B cell (primary cell): ENCODE results near the gene THRB. TPM values are rescaled to one million over a fixed set of nuclear protein-coding genes. Genes with fewer than 3 reads are reported as not detected.

ENCODE experiments used
- ATAC-seq: fragments of 200-7000 bp; cut with Tn5 transposase; one replicate; pipeline ENCODE4 v1.10.0; 2021; ENCODE audit warnings: low read depth, mild to moderate bottlenecking, moderate number of reproducible peaks, moderate library complexity
- CTCF ChIA-PET: fragments of 350-600 bp; sonication (Branson Sonifier 250); formaldehyde crosslinking; loops from one replicate; lab custom pipeline; 2021; ENCODE audit warnings: antibody characterized with exemption, inconsistent platforms; lab: Charles Lee
- POLR2A ChIA-PET: fragments of 350-600 bp; sonication (Branson Sonifier 250); formaldehyde crosslinking; loops from one replicate; lab custom pipeline; 2021; ENCODE audit warnings: antibody characterized with exemption; lab: Charles Lee
- DNase-seq: peaks from one replicate; pipeline ENCODE4 v3.0.0; 2013
- H2AFZ ChIP-seq: 2 replicates; pipeline ENCODE4 v1.6.1; 2012; ENCODE audit warnings: mild to moderate bottlenecking, low read depth, low read length; ENCODE audit not compliant: insufficient read depth, poor library complexity, severe bottlenecking
- H3K27ac ChIP-seq, 2 donors: 1 replicate in 1 of 2; 2 replicates in 1 of 2; pipeline ENCODE4 v1.5.1; 2012 to 2013; ENCODE audit warnings: low read length in 2 of 2, mild to moderate bottlenecking in 2 of 2, moderate library complexity in 1 of 2
- H3K27me3 ChIP-seq, 4 experiments: fragments of 200-600 bp in 1 of 4; sonication (generic) in 1 of 4; replicated peaks in 1 of 4; 1 replicate in 2 of 4; 2 replicates in 2 of 4; pipeline versions ENCODE4 v1.6.1 to v1.7.0; 2013 to 2016; ENCODE audit warnings: low read length in 3 of 4, mild to moderate bottlenecking in 2 of 4, mixed read lengths in 1 of 4, moderate library complexity in 1 of 4; ENCODE audit not compliant: insufficient read depth in 4 of 4, control insufficient read depth in 3 of 4; ENCODE audit errors: control extremely low read depth in 1 of 4
- H3K36me3 ChIP-seq, 2 experiments: replicated peaks in 1 of 2; 1 replicate in 1 of 2; 2 replicates in 1 of 2; pipeline versions ENCODE4 v1.6.1 to v1.7.1; 2013; ENCODE audit warnings: low read length in 1 of 2; ENCODE audit not compliant: insufficient read depth in 2 of 2, control insufficient read depth in 1 of 2; ENCODE audit errors: control extremely low read depth in 1 of 2, extremely low read depth in 1 of 2
- H3K4me1 ChIP-seq, 2 donors: fragments of 200-600 bp in 1 of 2; sonication (generic) in 1 of 2; 1 replicate in 1 of 2; 2 replicates in 1 of 2; pipeline versions ENCODE4 v1.5.1 to v1.6.1; 2013 to 2017; ENCODE audit warnings: low read length in 2 of 2; ENCODE audit not compliant: control insufficient read depth in 2 of 2, insufficient read depth in 2 of 2
- H3K4me2 ChIP-seq: replicated peaks from 2 replicates; pipeline ENCODE3; 2012; ENCODE audit warnings: mild to moderate bottlenecking, low read depth, low read length; ENCODE audit not compliant: poor library complexity, severe bottlenecking
- H3K4me3 ChIP-seq, 5 experiments: fragments of 200-600 bp in 1 of 5; sonication (generic) in 1 of 5; 1 replicate in 3 of 5; 2 replicates in 2 of 5; pipeline versions ENCODE4 v1.5.1 to v1.7.0; 2011 to 2016; ENCODE audit warnings: low read length in 4 of 5, mild to moderate bottlenecking in 4 of 5, low read depth in 2 of 5, control low read depth in 1 of 5, moderate library complexity in 1 of 5; ENCODE audit not compliant: insufficient read depth in 1 of 5; ENCODE audit errors: control extremely low read depth in 1 of 5, extremely low read depth in 1 of 5
- H3K79me2 ChIP-seq: fragments of 200-600 bp; sonication (generic); one replicate; pipeline ENCODE4 v1.6.0; 2016; ENCODE audit warnings: low read length; ENCODE audit not compliant: control insufficient read depth, insufficient read depth
- H3K9ac ChIP-seq: fragments of 200-600 bp; sonication (generic); 2 replicates; pipeline ENCODE4 v1.6.1; 2017; ENCODE audit warnings: mild to moderate bottlenecking, low read length, moderate library complexity
- H3K9me3 ChIP-seq, 3 donors: one replicate each; pipeline versions ENCODE4 v1.6.1 to v1.7.1; 2013; ENCODE audit warnings: low read length in 2 of 3; ENCODE audit not compliant: control insufficient read depth in 2 of 3, insufficient read depth in 1 of 3; ENCODE audit errors: control extremely low read depth in 1 of 3
- H4K20me1 ChIP-seq: 2 replicates; pipeline ENCODE4 v1.6.0; 2012; ENCODE audit warnings: mild to moderate bottlenecking, low read length; ENCODE audit not compliant: insufficient read depth, control insufficient read depth, poor library complexity, severe bottlenecking
- H3K27ac Mint-ChIP-seq: one replicate; pipeline ENCODE4 v1.8.0; 2021; ENCODE audit warnings: mixed read lengths
- H3K27me3 Mint-ChIP-seq: one replicate; pipeline ENCODE4 v1.8.0; 2021; ENCODE audit warnings: mixed read lengths
- H3K4me1 Mint-ChIP-seq: one replicate; pipeline ENCODE4 v1.8.0; 2021; ENCODE audit warnings: mixed read lengths
- H3K4me3 Mint-ChIP-seq: one replicate; pipeline ENCODE4 v1.8.0; 2021; ENCODE audit warnings: mixed read lengths
- H3K9me3 Mint-ChIP-seq: one replicate; pipeline ENCODE4 v1.8.0; 2022; ENCODE audit warnings: mixed read lengths; ENCODE audit not compliant: insufficient read depth
- CTCF ChIP-seq: fragments of 200-600 bp; IDR thresholded peaks from one replicate; pipeline ENCODE4 v1.8.0; 2022; ENCODE audit warnings: antibody characterized with exemption, mild to moderate bottlenecking
- EZH2 ChIP-seq: IDR thresholded peaks from 2 replicates; pipeline ENCODE4 v1.6.1; 2012; ENCODE audit warnings: borderline replicate concordance, low read depth, mild to moderate bottlenecking, moderate library complexity, low read length; ENCODE audit not compliant: insufficient read depth, poor library complexity, severe bottlenecking
- WGBS: methylation state at CpG from one replicate; pipeline ENCODE4 v1.1.5; 2013; ENCODE audit warnings: missing lambda C conversion rate; ENCODE audit not compliant: insufficient coverage; 5-methylcytosine and 5-hydroxymethylcytosine counted together
- intact Hi-C: fragments of 100-400 bp; cut with micrococcal nuclease; formaldehyde crosslinking; loops from one replicate; pipeline ENCODE4 v1.10.0; 2022
- polyA plus RNA-seq: library from polyadenylated mRNA; depleted of rRNA; stranded (reverse); fragments of >200 nt; gene quantifications from 2 replicates; pipeline ENCODE4 v1.2.3, GENCODE V29; 2012
- total RNA-seq, 2 donors: library from RNA; stranded (reverse); fragments of 120-200 nt in 1 of 2; gene quantifications; 1 replicate in 1 of 2; 2 replicates in 1 of 2; pipeline versions ENCODE4 v1.2.3 to v1.2.4, GENCODE V29; 2013 to 2022

THRB gene
- total and polyA plus RNA-seq, 2 donors (not counting 1 experiment from before 2014, with no cell fraction given) = 0.86 to 1.8 TPM

GRCh38 chr3:24086617-24087404 lies 407.8 kb downstream of the THRB start:
- Mint-ChIP-seq H3K4me3 (no peak overlapping the region), H3K27me3 (peaks cover 17% of the 10 kb centered on the region), H3K4me1 (no peaks in the 10 kb centered on the region), H3K27ac (no peak overlapping the region), H3K9me3 (no peaks in the 10 kb centered on the region)
- TF ChIP-seq CTCF (no peak), EZH2 (no peak)
- WGBS = 60% methylated on average over 1 of the region's 2 CpGs
- no peaks in the 10 kb centered on the region for H3K27me3 ChIP-seq
- H4K20me1 ChIP-seq = no peaks in the 10 kb centered on the region
- DNase-seq (no peak), ATAC-seq (no peak)
- H3K9ac ChIP-seq = no peak overlapping the region
- ChIA-PET POLR2A (no interaction called here), CTCF (no interaction called here)
- no peak overlapping the region for H3K4me2 ChIP-seq
- H3K27ac ChIP-seq = no peak overlapping the region
- H3K4me1 ChIP-seq = no peaks in the 10 kb centered on the region
- H3K9me3 ChIP-seq = no peaks in the 10 kb centered on the region
- no peaks in the 10 kb centered on the region for H3K79me2 ChIP-seq
- no peak overlapping the region for H2AFZ ChIP-seq
- intact Hi-C loops = no loop called here
- H3K36me3 ChIP-seq = no peaks in the 10 kb centered on the region
- H3K4me3 ChIP-seq = no peak overlapping the region

GRCh38 chr3:24086206-24086605 lies 408.4 kb downstream of the THRB start:
- Histone ChIP-seq H3K9ac (no peak overlapping the region), H3K27me3 (no peaks in the 10 kb centered on the region), H3K4me2 (no peak overlapping the region), H3K79me2 (no peaks in the 10 kb centered on the region), H3K27ac (no peak overlapping the region), H2AFZ (no peak overlapping the region), H3K4me1 (no peaks in the 10 kb centered on the region), H3K9me3 (no peaks in the 10 kb centered on the region), H3K36me3 (no peaks in the 10 kb centered on the region), H4K20me1 (no peaks in the 10 kb centered on the region), H3K4me3 (no peak overlapping the region)
- POLR2A ChIA-PET = no interaction called here
- Mint-ChIP-seq H3K4me3 (no peak overlapping the region), H3K27ac (no peak overlapping the region), H3K27me3 (peaks cover 17% of the 10 kb centered on the region), H3K9me3 (no peaks in the 10 kb centered on the region), H3K4me1 (no peaks in the 10 kb centered on the region)
- no peak for DNase-seq
- TF ChIP-seq CTCF (no peak), EZH2 (no peak)
- no CpG with 5 or more reads among the region's 3 CpGs for WGBS
- ATAC-seq = no peak
- intact Hi-C loops = no loop called here
- CTCF ChIA-PET = no interaction called here
